SK-MEL-5 (cell line): ENCODE measurements around the gene WNT7B. TPM values are rescaled to one million over a fixed set of nuclear protein-coding genes. Genes with fewer than 3 reads are reported as not detected.

ENCODE experiments used
- total RNA-seq: library from RNA; depleted of rRNA; stranded (reverse); fragments of >200 nt; shearing (Covaris generic); gene quantifications from 2 replicates; pipeline ENCODE4 v1.2.3, GENCODE V29; 2014; rRNA removed

WNT7B gene
- total RNA-seq, 1 experiment from 2014 or later, result not detected

Other genes with a start within 250 kb of the WNT7B start
- gene PPARA, start 173.4 kb upstream of the WNT7B start, total RNA-seq, result 10.6 and 12.2 TPM in 2 replicates